ENCODE results near the gene PSKH1. TPM values are rescaled to one million over a fixed set of nuclear protein-coding genes. Genes with fewer than 3 reads are reported as not detected.

The PSKH1 gene
- total RNA-seq, 1 experiment from 2014 or later: 21.7 TPM

DNA sequence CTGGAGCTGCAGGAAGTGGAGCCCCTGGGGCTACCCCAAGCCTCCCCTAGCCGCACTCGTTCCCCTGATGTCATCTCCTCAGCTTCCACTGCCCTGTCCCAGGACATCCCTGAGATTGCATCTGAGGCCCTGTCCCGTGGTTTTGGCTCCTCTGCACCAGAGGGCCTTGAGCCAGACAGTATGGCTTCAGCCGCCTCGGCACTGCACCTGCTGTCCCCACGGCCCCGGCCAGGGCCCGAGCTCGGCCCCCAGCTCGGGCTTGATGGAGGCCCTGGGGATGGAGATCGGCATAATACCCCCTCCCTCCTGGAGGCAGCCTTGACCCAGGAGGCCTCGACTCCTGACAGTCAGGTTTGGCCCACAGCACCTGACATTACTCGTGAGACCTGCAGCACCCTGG is 12.5 kb upstream of the PSKH1 start:
- peaks cover 22% of the 10 kb centered on the region for H3K4me1 Mint-ChIP-seq (ENCODE audit: insufficient read depth, unreplicated experiment)
- no TSS peak for BruUV-seq (replicated peaks)
- ChIA-PET CTCF (interaction anchor here (0.6 to 6.4 kb wide), 5 partner anchors 23 to 359 kb away, joined by 3 to 67 read pairs (median 4); no protein-coding TSS in a partner anchor), POLR2A (no interaction called here)
- TF ChIP-seq, protein P1, sequence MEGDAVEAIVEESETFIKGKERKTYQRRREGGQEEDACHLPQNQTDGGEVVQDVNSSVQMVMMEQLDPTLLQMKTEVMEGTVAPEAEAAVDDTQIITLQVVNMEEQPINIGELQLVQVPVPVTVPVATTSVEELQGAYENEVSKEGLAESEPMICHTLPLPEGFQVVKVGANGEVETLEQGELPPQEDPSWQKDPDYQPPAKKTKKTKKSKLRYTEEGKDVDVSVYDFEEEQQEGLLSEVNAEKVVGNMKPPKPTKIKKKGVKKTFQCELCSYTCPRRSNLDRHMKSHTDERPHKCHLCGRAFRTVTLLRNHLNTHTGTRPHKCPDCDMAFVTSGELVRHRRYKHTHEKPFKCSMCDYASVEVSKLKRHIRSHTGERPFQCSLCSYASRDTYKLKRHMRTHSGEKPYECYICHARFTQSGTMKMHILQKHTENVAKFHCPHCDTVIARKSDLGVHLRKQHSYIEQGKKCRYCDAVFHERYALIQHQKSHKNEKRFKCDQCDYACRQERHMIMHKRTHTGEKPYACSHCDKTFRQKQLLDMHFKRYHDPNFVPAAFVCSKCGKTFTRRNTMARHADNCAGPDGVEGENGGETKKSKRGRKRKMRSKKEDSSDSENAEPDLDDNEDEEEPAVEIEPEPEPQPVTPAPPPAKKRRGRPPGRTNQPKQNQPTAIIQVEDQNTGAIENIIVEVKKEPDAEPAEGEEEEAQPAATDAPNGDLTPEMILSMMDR (IDR thresholded peaks at IDR 0.05; ENCODE audit: unreplicated experiment): no peak
- H3K4me3 Mint-ChIP-seq (ENCODE audit: unreplicated experiment): no peak overlapping the region
- no peak for DNase-seq (ENCODE audit: unreplicated experiment)
- intact Hi-C loops (cut with micrococcal nuclease): no loop called here
- no peak overlapping the region for H3K27ac Mint-ChIP-seq (ENCODE audit: low read depth, unreplicated experiment)
- H3K27me3 Mint-ChIP-seq (ENCODE audit: insufficient read depth, unreplicated experiment): no peaks in the 10 kb centered on the region
- no peaks in the 10 kb centered on the region for H3K9me3 Mint-ChIP-seq (ENCODE audit: unreplicated experiment)
- H3K36me3 Mint-ChIP-seq (ENCODE audit: insufficient read depth, unreplicated experiment): peaks cover 78% of the 10 kb centered on the region

DNA sequence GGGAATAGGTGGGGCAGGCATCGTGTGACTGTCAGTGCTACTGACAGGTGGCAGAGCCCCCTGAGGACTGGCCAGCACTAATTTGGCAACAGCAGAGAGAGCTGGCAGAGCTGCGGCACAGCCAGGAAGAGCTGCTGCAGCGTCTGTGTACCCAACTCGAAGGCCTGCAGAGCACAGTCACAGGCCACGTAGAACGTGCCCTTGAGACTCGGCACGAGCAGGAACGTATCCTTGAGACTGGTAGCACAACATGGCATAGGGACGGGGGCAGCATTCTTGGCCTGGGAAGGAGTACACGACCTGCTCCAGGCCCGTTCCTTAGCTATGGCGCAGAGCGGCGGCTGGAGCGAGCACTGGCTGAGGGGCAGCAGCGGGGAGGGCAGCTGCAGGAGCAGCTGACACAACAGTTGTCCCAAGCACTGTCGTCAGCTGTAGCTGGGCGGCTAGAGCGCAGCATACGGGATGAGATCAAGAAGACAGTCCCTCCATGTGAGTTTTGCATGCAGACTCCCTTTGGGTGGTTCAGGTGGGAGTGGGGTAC is 11.4 kb upstream of the PSKH1 start:
- H3K27ac Mint-ChIP-seq (ENCODE audit: low read depth, unreplicated experiment): no peak overlapping the region
- BruUV-seq (replicated peaks): no TSS peak

DNA sequence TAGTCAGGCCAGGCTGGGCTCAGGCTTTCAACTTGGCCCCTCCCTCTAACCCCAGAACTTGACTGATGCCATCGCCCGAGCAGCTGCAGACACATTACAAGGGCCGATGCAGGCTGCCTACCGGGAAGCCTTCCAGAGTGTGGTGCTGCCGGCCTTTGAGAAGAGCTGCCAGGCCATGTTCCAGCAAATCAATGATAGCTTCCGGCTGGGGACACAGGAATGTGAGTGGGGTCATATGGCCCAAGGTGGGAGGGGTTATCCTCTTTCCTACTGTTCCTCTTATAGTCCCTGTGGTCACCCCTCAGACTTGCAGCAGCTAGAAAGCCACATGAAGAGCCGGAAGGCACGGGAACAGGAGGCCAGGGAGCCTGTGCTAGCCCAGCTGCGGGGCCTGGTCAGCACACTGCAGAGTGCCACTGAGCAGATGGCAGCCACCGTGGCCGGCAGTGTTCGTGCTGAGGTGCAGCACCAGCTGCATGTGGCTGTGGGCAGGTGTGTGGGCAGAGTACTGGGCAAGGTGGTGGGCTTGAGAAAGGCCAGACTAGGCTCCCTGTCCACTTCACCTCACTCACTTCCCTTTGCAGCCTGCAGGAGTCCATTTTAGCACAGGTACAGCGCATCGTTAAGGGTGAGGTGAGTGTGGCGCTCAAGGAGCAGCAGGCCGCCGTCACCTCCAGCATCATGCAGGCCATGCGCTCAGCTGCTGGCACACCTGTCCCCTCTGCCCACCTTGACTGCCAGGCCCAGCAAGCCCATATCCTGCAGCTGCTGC is 10.5 kb upstream of the PSKH1 start:
- Mint-ChIP-seq H3K27me3 (ENCODE audit: insufficient read depth, unreplicated experiment) (no peaks in the 10 kb centered on the region), H3K4me3 (ENCODE audit: unreplicated experiment) (no peak overlapping the region), H3K36me3 (ENCODE audit: insufficient read depth, unreplicated experiment) (peaks cover 59% of the 10 kb centered on the region), H3K9me3 (ENCODE audit: unreplicated experiment) (no peaks in the 10 kb centered on the region), H3K27ac (ENCODE audit: low read depth, unreplicated experiment) (peak overlapping the region; percentile 72), H3K4me1 (ENCODE audit: insufficient read depth, unreplicated experiment) (peaks cover 17% of the 10 kb centered on the region)
- TF ChIP-seq, protein P1 (IDR thresholded peaks at IDR 0.05; ENCODE audit: unreplicated experiment): no peak
- no TSS peak for BruUV-seq (replicated peaks)
- no peak for DNase-seq (ENCODE audit: unreplicated experiment)
- POLR2A ChIA-PET: interaction anchor here (0.6 to 3.5 kb wide), 3 partner anchors 9 to 923 kb away, joined by 3 to 18 read pairs (median 3); partner anchors contain the start of gene PSKH1
- intact Hi-C loops (cut with micrococcal nuclease): loop anchor here (1.0 kb wide), 1 partner anchor 46 kb away; no protein-coding TSS in a partner anchor
- CTCF ChIA-PET: interaction anchor here (0.6 to 6.4 kb wide), 12 partner anchors 8 to 68 kb away, joined by 3 to 67 read pairs (median 7); partner anchors contain the start of genes EDC4 and NUTF2

More for the DNA sequence above, 11.4 kb upstream of the PSKH1 start:
- Mint-ChIP-seq H3K4me3 (ENCODE audit: unreplicated experiment) (no peak overlapping the region), H3K9me3 (ENCODE audit: unreplicated experiment) (no peaks in the 10 kb centered on the region), H3K27me3 (ENCODE audit: insufficient read depth, unreplicated experiment) (no peaks in the 10 kb centered on the region), H3K4me1 (ENCODE audit: insufficient read depth, unreplicated experiment) (peaks cover 17% of the 10 kb centered on the region), H3K36me3 (ENCODE audit: insufficient read depth, unreplicated experiment) (peaks cover 68% of the 10 kb centered on the region)
- DNase-seq (ENCODE audit: unreplicated experiment): no peak
- TF ChIP-seq, protein P1 (IDR thresholded peaks at IDR 0.05; ENCODE audit: unreplicated experiment): no peak
- CTCF ChIA-PET: interaction anchor here (0.6 to 6.4 kb wide), 4 partner anchors 9 to 54 kb away, joined by 3 to 67 read pairs (median 5); no protein-coding TSS in a partner anchor
- intact Hi-C loops (cut with micrococcal nuclease): no loop called here
- POLR2A ChIA-PET: interaction anchor here (0.6 to 1.0 kb wide), 2 partner anchors 8 to 922 kb away, joined by 3 read pairs; no protein-coding TSS in a partner anchor
